ENCODE data around the gene TOMM20.
"Not testable (repeated sequence)": the region's sequence is repeated elsewhere in the genome, so short reads cannot be mapped to it uniquely, and the experiment has no call there.

Gene TOMM20

DNA sequence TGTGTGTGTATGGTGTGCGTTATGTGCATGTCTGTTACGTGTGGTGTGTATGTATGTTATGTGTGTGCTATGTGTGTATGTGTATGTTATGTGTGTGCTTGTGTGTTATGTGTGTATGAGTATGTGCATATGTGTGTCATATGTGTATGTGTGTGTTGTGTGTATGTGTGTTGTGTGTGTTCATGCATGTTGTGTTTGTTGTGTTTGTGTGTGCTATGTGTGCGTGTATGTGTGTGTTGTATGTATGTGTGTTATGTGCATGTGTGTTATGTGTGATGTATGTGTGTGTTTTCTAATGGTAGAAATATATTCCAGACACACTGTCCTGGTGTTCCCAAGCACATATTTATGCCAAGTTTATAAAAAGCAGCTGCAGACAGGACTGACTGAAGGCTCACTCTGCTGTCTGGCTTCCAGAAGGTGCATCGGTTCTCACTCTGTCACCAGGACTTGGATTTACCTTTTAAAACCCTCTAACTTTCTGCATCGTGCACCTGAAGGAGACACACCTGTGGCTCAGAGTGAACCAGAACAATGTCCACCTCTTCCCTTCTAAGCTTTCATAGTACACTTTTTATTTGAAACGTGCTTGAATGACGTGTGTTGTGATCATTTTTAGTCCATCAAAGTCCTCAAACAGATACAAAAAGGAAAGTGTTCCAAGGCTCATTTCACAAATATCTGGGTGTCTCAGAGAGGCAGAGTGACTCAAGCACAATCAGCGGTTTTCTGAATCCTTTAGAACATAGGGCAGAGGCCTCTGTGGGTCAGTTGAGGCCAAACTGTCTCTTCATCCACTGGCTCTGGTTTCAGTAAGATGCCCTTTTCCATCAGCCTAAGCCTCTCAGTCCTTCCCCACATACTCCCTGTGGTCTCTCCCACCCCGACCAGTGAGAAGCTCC is 49.9 kb downstream of the TOMM20 start:
- no peak for DNase-seq

DNA sequence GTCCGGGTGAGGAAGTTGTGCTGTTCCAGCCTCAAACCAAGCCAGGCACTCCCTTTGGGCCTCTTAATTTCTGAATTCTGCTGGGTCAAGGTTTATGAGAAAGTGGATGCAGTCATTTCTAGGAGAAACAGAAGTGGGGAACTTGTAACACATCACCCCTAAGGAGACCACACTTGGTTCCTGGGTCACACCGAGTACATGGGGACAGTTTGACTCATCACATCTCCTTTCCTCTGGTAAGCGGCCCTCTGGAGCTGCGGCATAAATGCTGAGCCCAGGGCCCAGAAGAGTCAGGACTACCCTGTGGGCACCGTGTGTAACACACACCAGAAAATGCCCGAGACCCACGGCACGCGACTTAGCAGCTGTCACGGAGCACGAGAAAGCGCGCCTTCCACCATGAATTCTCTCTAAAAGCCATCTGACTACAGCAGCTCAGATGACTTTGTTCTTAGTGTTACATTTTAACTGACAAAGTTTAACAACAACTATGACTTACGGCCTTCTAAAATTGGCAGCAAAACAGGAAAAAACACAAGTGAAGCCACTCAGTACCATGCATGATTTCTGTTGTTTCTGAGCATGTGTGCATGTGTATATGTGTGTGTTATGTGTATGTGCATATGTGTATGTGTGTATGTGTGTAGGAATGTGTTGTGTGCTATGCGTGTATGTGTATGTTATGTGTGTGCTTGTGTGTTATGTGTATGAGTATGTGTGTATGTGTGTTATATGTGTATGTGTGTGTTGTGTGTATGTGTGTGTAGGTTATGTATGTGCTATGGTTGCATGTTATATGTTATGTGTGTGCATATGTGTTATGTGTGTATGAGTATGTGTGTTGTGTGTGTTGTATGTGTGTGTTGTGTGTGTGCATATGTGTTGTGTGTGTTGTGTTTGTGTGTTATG is 50.8 kb downstream of the TOMM20 start:
- peak in 1 of 5 experiments; percentile 92 for DNase-seq

DNA sequence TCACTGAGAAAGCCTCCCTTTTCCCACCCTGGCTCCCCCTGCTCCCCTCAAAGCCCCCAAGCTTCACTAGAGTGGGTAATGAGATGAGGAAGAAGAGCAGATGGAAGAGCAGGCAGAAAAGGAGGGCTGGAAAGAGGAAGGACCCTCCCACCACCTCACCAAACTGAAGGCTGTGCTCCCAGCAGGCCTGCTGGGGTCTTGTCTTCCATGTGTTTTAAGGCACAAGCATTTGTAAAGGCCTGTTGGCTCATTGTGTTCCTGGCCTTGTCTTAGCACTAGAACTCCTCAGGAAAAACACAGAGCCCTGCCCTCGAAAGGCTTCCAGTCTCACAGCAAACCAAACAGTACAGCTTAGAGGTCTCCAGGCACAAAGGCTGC is 51.5 kb downstream of the TOMM20 start:
- no peak for DNase-seq

DNA sequence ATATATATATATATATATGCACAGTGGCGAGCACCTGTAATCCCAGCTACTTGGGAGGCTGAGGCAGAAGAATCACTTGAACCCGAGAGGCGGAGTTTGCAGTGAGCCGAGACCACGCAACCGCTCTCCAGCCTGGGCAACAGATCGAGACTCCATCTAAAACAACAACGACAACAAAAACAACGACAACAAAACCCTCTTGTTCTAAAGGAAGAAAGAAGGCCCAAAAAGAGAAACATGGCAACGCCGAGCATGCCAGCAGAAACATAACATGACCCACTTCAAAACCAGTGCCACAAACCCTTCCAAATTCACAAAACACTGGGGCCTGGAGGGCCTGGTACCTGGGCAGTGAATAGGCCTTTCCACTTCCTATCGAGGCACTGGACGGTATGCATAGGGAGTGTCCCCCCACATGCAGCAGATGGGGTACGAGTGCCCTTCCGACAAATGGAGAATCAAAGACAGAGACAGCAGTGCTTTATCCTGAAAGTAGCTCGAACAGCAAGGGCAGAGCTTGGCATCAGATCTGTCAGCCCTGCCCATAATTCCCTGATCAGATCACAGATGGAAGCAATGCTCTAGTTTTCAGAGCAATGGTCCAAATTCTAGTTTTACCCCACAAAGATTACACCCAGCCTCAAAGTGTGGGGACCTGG is 52.0 kb downstream of the TOMM20 start:
- DNase-seq, result no peak

DNA sequence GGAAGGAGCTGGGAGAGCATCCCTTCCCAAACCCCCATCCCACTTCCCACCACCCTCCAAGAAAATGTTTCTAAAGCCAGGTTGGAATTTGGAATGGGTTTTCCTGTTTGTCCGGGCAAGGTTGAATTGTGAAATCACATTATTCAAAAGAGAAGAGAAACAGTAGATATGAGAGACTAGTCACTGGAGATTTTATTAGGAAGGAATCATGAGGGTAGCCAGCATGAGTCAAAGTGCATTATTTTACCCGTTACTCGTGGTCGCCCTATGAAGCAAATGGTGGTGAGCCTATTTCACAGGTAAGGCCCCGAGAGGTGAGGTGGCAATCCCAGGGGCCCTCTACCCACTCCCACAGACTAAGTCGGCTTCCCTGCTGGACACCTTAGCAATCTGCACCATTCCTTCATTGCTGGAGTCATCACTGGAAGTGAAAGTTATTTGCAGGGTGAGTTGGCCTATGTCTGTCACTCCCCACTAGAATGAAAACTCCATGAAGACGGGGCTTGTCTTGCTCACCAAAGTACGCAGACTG is 52.8 kb downstream of the TOMM20 start:
- DNase-seq, result peak in 2 of 5 experiments; percentile 14 to 56

DNA sequence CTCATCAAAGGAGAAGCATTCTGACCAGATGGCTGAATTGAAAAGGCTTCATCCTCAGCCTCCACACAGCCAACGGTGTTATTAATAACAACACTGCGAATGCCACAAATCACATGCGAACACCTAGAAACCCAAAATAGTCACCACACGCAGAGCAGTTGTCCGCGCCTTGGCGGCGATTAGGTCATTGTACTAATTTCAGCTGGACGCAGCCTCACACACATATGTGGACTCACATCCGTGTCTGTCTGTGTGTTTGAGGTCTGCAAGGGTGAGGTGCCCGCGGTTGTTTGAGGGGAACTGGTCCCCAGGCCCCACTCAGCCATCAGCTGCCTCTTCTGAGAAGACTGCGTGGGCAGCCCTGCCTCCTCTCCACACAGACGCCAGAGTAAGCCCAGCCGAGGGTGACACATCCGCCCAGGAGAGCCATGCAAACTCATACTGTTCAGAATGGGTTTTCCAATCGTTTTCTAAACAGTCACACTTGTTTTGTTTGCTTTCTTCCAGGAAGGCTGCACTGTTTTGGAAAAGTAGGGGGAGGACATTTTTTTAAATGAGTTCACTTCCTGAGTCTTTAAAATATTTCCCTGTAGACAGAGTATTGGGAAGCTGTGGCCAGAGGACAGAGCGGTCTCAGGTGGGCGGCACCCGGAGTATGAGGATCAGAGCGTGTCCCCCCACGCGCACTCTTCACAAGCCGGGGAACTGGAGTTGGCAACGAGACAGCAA is 53.4 kb downstream of the TOMM20 start:
- peak in 4 of 5 experiments; percentile 11 to 82 (median 42) for DNase-seq

DNA sequence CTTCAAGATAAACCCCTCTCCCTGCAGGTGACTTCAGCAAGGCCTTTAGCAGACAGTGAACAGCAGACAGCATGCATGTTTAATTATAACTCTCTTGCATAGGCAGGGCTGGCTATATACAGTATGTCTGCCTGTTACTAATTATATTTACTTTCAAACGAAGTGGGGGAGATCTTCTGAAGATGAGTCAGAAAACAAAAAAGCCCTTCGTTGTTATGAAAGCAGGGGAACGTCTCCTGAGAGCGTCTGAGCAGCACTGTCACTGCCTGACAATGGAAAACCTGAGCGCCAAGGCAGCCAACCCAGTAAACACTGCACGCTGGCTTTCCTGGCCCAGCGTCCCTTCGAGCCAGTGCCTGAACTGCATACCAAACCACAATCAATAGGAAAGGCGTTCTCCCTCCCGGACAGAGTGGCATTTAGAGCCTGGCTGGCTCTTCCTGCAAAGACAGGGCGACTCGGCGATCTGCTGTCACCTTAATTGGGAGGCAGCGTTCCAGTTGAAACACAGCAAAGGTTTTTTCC is 54.1 kb downstream of the TOMM20 start:
- DNase-seq, result peak in 2 of 5 experiments; percentile 55 to 74

DNA sequence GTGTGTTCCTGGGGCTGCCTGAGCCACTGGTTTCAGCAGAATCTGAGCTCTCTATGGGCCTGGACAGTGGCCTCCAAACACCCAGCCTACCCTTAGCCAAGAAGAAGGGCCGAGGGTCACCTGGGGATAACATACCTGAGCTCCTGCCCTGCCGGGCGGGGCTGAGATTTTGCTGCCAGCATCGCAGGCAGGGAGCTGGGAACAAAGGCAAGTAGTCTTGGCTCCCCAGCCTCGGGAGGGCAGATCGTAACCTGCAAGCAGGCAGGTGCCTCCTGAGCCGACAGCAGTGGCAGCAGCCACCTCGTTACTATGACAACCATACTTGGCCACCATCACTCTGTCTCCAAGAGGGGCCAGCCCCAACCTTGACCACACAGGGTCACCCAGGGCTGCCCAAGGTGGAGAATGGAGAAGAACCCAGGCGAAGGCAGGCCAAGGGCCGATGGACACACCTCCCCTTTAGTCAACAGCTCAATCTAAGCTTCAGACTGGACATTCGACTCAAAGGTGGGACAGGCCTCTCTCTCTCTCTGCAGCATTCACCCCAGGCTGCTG is 54.6 kb downstream of the TOMM20 start:
- DNase-seq, result no peak

DNA sequence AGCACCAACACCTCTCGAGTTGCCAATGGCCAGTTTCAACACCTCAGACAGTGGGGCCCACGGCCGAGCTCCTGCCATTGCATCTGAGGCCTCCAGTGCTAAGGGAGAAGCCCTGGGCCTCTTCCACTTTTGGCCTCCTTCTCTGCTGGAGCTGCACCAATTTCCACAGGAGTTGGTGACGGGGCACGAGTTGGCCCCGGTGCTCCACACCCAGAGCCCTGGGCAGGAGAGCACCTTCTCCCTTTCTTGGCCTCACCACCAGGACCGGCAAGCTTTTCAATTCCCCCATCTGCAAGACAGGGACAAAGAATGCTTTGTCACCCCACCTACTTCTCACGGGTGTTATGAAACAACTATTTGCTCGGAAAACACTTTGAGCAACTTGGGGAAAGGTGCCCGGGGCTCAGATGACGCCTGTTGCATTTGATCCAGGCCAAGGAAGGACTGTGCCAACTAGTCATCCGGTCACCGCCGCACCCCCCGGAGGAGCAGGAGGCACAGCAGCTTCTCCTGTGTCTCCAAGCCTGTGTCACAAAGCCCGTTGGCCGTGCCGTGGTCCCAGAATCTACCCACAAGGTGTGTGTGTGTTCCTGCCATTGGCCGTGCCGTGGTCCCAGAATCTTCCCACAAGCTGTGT is 55.2 kb downstream of the TOMM20 start:
- DNase-seq, result no peak

DNA sequence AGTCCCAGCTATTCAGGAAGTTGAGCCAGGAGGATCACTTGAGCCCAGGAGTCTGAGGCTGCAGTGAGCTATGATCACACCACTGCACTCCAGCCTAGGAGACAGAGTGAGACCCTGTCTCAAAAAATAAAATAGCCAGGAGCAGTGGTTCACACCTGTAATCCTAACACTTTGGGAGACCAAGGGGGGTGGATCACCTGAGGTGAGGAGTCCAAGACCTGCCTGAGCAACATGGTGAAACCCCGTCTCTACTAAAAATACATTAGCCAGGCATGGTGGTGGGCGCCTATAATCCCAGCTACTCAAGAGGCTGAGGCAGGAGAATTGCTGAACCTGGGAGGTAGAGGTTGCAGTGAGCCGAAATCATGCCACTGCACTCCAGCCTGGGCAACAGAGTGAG is 56.1 kb downstream of the TOMM20 start:
- DNase-seq, result not testable (repeated sequence)

DNA sequence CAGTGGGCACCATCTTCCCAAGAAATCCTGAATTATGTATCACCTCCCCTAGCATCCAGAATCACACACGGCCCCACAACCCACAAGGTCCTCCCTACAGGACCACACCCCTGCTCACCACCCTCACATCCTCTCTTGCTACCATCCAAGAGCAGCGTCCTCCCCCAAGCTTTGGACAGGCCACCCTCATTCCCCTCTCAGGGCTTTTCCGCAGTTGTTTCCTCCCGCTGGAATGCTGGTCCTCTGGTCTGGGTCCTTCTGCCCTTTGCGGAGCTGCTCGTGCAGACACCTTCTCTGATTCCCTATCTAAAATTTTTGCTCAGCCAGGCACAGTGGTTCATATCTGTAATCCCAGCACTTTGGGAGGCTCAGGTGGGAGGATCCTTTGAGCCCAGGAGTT is 56.5 kb downstream of the TOMM20 start:
- no peak for DNase-seq

DNA sequence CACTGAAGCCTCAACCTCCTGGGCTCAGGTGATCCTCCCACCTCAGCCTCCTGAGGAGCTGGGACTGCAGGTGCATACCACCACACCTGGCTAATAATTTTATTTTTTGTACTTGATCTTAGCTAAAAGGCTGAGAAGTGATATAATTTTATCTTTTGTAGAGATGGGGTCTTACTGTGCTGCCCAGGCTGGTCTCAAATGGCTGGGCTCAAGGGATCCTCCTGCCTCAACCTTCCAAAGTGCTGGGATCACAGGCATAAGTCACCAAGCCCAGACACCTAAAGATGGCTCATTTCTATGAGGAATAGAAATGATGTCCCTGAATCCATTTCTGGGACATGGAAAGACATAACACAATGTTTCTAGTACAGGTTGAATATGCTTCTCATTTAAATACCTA is 57.8 kb downstream of the TOMM20 start:
- DNase-seq, result no peak

DNA sequence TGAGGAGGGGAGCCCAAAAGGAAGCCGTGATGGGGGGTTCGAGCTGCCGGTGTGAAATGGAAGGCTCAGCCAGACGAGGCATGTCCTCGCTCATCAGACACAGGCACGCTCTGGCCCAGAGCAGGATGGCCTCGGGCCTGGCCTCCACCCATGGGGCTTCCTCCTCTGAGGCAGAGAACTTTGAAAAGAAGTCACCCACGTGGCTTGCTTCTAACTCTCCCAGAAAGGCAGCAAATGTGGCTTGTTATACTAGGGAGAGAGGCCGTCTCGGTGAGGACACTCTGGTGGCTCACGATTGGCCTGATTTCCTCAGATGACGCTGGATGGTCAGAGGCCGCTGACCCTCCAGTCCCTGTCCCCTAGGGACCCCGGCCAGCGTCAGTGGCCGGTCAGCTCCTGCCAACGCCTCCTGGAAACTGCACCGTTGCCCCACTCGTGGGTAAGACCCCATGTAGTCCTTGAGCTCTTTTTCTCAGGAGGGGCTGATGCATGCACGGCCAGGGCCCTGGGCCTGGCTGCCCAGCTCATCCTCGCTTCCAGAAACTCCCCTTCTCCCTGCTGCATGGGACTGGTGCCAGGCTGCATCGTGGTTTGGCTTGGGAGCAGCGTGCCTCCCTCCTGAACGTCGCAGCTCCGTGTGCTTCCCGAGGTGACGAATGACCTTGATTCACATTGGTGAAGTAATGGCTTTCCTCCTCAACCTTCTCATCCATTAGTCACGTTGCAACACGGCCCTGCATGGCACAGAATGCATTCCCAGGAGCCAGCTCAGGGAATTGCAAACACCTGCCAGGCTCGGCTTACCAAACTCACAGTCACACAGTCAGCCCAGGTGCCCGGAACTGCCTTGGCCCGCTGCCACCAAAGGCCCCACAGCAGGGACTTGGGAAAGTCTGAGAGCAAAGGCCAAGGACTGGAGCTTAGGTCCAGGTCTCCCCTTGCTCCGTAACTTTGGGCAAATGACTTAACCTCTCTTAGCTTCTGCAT is 58.8 kb downstream of the TOMM20 start:
- DNase-seq, result no peak

DNA sequence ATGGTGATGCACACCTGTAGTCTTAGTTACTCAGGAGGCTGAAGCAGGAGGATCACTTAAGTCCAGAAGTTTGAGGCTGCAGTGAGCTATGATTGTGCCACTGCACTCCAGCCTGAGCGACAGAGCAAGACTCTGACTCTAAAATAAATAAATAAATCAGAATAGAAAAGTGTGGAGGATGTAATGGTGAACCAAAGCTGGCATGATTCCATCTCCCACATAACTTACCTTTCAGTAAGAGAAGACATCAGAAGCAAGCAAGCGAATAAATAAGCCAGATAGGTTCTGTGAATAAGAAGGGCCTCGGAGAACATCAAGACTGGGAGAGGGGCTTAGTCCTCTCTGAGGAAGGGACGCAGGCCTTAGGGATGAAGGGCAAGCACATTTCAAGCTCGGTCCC is 59.5 kb downstream of the TOMM20 start:
- DNase-seq, result no peak

DNA sequence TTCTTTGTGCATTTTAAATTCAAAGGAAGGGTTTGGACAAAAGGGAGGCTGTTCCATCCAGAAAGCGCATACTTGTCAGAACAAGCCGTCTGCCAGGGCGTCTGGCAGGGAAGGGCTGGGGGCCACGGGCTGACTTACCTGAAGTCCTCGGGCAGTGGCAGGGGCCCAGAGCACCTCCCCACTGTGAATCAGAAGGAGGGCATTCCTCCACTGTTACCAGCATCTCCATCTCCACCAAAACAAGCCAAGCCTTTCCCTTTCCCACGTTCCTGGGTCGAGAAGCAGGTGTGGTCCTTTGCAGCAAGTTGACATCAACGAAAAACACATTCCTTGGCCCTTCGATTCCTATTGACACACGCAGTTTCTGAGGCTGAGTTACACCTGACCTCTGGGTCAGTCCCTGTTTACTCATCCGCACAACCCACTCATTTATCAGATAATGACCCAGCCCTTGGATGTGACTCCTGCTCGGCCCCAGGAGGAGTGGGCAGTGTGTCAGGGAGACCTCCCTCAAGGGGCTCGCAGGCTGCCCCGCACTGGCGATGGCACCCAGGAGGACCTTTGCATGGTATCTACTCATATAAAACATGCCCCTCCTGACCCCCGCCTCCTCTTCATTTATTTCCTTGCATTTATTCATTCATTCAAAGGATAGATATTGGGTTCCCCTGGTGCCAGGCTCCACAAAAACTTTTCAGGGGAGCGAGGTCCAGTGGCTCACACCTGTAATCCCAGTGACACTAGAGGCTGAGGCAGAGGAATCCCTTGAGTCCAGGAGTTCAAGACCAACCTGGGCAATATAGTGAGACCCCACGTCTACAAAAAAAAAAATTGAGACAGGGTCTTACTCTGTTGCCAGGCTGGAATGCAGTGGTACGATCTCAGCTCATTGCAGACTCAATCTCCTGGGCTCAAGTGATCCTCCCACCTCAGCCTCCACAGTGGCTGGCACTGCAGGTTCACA is 60.2 kb downstream of the TOMM20 start:
- DNase-seq, result no peak

DNA sequence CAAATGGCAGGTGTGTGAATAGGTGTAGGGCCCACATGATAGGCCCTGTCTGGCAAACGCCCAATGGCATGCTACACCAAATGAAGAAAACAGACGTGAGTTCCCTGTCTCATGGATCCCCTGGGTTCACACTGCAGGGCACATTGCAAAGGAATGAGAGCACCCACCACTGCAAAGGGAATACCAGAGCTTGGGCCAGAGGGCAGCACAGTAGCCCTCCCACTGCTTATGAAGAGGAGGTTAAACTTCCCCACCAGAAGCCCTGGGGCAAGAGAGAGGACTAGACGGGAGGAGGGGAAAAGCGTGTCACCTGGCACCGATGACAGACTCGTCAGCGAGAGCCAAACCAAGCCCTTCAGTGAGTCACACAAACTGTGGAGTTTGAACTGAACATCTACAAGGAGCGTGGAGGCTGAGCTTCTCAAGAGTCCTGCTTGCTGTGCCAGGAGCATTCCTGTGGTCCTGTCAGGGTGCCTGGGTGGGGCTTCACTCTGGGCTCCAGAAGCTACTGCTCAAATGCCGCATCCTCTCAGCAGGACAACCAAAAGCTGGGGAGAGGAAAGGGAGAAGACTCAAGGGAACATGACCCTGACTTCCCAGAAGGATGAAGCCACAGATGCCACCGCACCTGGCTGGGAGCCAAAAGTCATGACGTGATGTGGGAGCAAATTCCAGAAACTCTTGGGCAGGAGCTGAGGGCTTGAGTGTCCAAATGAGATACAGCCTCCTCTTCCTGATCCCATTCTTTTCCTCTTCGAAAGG is 61.1 kb downstream of the TOMM20 start:
- no peak for DNase-seq

DNA sequence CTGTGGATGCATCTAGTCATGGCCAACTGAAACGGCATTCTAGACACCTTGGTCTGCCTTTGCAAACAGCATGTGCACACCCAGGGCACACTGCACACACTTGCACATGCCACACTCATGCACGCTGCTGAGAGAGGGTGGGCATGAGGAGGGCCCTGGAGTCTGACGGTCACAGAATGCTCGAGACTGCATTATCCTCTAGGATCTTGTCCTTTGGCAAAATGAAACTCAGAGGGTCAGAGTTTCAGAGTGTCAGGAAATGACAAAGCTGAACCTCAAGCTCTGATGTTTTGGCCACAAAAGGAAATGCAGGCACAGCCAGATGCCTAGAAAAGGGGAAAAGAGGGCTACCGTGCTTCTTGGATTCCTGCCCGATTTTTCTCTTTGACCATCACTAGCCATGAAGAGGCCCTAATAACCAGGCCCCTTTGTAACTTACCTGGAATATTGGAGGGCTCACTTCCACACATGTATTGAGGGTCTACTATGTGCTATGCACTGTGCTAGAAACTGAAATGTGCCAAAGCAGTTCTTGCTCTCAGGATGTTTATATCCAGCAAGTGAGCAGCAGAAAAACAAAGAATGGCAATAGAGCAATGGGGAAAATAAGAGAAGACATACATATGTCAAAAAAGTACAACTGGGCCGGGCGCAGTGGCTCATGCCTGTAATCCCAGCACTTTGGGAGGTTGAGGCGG is 65.4 kb downstream of the TOMM20 start:
- peak in 1 of 5 experiments; percentile 55 for DNase-seq
